Kasumi-1 (cell line): Measurements from ENCODE around the gene RAB6B.

Experiments used
- DNase-seq, 2 experiments: peaks; one replicate each; lab custom pipeline; 2025; lab: John Stamatoyannopoulos, UW

Gene RAB6B

GRCh38 chr3:133835961-133836360 lies 59.7 kb downstream of the RAB6B start:
- DNase-seq = no peak

GRCh38 chr3:133835418-133835743 lies 60.3 kb downstream of the RAB6B start:
- DNase-seq = no peak

DNA sequence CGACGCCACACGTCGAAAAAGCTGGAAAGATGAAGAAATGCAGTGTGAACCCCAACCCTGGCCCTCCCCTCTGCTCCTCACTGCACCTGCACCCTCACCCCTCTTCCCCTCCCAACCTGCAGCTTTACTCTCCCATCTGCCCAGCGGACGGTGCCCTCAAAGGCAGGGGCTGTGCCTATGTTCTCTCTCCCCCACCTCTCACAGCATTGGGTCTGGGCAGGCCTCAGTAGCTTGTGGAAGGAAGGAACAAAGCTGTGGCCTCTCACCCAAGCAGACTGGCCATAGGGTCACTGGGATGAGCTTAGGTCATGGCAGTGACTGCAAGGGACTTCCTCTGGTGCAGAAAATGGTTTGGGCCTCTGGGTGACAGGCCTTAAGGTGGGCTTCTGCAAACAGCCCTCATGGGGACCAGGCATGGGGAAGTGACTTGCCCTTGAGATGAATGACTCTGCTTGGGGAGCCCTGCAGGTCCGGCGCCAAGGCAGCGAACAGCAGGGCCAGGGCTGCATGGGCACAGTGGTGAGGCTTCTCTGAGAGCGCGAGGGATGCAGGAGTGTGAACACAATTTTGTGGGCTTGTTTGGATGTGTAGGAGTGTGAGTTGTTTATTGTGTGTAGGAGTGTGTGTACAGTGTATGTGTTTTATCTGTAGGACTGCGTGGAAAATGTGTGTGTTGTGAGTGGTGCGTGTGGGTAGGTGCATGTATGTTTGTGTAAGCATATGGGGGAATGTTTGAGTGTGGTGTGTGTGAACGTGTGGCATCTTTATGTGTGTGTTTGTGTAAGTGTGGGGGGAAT lies 60.9 kb downstream of the RAB6B start:
- no peak for DNase-seq

DNA sequence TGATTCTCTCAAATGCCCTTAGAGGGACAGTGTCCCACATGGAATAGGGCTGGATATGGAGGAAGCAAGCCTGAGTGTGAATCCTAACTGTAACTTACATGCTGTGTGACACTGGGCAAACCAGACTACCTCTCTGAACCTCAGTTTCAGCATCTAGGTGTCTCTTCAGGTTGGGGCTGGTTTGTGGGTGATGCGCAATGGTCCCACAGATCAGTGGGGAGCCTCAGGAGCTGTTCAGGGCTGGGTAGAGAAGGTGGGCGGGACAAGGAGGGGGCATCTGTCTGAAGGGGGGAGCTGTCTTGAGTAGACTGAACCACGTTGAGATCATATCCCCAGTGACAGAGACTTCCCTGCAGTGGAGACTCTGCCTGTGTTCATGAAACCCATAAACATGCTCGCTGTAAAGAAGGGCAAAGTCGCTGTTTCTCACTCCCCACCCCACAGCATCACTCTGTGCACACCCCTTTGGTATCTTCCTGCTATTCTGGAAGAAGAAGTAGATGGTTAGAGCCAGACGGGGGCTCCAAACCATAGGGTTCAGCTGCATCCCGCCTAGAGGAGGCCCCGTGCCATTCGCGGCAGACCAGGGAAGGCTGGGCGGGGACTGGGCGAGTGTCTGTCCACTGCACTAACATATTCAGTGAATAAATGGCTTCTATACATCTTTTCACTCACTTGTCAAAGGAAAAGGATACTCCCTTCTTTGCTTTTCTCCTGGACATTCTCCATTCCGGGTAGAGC lies 61.6 kb downstream of the RAB6B start:
- peak in 1 of 2 experiments; percentile 11 for DNase-seq

DNA sequence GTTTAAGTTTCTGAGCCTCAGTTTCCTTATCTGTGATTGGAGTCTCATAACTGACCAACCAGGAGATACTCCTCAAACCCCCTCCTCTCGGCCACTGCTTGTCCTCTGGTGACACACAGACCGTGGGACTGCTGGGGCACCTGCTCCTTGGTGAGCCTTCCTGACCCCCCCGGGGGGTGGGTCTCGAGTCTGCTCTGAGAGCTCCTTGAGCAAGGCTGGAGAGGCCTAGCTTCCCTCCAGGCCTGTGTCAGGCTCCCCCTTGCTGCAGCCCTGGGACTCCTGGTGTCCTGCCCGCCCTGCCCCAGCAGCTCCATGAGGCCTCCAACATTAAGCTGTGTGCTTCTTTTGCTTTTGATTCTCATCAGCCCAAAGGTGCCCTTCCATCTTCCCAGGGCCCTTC lies 62.4 kb downstream of the RAB6B start:
- no peak for DNase-seq

GRCh38 chr3:133832802-133833144 lies 62.9 kb downstream of the RAB6B start:
- no peak for DNase-seq

GRCh38 chr3:133831966-133832801 lies 63.5 kb downstream of the RAB6B start:
- no peak for DNase-seq

GRCh38 chr3:133830071-133830470 lies 65.6 kb downstream of the RAB6B start:
- no peak for DNase-seq

GRCh38 chr3:133829310-133829707 lies 66.4 kb downstream of the RAB6B start:
- no peak for DNase-seq

DNA sequence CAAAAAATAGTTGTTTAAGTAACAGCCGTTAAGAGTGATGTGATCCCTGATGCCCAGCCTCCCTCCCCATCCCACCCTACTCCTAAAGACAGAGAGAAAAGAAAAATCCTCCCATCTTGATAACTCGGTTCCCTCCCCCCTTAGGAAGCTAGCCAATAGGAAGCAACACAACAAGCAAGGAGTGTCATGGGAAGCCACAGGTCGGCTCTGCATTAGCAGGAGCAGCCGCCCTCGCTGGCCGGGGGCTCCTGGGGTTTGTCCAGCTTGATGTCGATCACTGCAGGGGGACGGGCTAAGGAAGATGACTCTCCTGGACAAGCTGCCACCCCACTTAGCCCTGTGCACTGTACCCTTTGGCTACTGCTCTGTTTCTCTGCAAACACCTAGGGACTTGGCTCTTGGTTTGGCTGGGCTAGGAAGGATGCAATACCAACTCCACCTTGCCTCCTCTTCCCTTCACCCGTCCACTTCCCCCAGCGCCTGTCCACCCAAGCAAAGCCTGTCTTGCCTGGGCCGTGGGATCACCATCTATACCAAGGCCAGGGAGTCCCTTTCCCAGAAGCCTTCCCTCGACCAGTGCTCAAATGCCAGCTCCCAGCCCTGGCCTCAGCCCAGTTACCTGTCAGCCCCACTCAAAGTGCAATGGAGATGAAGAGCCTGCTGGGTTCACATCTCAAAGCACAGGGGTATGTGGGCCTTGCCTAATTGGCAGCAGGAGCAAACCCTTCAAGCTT lies 66.9 kb downstream of the RAB6B start:
- no peak for DNase-seq

DNA sequence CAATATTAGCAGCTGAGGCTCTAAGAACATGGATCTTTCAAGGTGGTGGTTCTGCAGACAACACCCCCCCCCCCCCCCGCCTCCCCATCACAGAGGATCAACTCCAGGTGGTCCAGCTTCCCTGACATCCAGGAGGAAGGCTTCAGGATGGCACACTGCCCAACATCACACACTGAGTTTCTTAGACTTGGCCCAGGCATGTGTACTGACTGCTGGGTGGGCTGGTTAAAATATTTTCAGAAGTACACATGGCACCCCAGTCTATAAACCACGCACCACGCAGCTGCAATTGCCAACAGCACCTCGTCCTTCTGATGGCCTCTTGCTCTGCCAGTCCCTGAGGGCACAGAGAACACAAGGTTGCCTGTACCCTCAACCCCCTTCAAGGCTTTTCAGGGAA lies 68.0 kb downstream of the RAB6B start:
- DNase-seq = no peak

- no peak for DNase-seq
These were observed 68.5 kb downstream of the RAB6B start for GRCh38 chr3:133827136-133827535.

GRCh38 chr3:133825969-133826727 lies 69.5 kb downstream of the RAB6B start:
- no peak for DNase-seq

DNA sequence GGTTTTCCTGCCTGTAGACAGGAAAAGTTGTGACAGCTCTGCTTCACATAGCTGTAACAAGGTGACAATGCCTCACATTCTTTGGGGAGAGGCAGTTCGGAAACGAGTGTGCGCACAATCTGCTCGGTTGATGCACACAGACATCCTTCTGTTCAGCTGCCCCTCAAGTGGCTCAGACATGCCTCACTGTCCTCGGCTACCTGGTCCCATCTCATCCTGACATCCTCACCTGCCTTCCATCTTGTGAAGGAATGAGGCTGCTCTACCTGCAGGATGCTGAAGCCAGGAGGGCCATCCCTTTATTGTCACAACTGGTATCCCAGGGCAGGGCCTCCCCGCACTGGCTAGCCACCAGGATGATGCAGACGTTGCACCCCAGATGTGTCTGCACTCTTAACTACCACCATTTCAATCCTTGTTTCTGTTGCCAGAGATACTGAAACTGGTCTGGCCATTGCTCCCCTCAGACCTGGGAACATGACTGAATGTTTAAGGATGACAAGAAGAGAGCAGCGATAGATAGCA lies 70.7 kb downstream of the RAB6B start:
- no peak for DNase-seq

DNA sequence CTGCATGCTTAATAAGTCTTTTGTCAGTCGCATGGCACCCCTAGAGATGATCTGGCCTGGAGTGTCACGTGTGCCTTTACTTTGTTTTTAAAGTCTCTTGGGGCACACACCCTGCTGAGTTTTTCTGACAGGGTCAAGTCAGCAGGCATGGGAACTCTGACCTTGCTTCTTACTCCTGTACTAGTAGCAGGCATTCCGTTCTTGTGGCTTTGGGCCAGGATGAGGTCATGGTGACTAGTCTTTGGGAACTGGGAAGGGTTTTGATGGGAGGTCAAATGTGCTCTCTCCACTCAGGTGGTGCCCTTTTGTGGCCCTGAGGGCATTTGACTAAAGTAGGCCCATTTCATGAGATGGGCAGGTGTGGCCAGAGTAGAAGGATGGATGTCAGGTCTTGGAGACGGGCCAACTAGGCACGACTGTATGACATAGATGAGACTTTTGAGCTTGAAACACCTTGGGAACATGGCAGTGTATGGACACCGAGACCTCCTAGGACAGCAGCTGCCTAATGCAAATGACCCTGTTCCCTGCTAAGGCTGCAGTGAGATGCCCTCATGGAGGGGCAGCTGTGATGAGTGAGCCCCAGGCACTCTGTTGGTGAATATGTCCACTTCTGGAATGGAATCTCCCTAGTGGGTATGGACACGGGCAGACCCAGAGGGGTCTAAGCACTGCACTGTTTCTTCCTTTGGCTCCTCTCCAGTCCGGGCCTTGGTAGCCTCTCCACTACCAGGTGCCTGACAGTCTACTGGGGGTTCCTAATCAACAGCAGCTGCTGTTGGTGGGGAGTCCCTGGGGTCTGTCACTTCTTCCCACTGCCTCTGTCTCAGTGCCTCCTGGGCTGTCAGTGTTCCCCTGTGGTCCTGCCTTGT lies 73.7 kb downstream of the RAB6B start:
- DNase-seq = peak; percentile 17 to 38

GRCh38 chr3:133820889-133821675 lies 74.6 kb downstream of the RAB6B start:
- DNase-seq = no peak

GRCh38 chr3:133820129-133820528 lies 75.6 kb downstream of the RAB6B start:
- no peak for DNase-seq

- DNase-seq = no peak
These were observed 80.3 kb downstream of the RAB6B start for GRCh38 chr3:133815386-133815785.

- no peak for DNase-seq
These were observed 82.8 kb downstream of the RAB6B start for GRCh38 chr3:133812872-133813271.
